NCI-H2081 (cell line): ENCODE results near the gene ABCC10.
A peak's percentile ranks its signal among the peaks of the same experiment; 100 is the strongest.

Source experiments
- DNase-seq, 2 experiments: peaks; one replicate each; lab custom pipeline; 2025; lab: John Stamatoyannopoulos, UW

The ABCC10 gene

DNA sequence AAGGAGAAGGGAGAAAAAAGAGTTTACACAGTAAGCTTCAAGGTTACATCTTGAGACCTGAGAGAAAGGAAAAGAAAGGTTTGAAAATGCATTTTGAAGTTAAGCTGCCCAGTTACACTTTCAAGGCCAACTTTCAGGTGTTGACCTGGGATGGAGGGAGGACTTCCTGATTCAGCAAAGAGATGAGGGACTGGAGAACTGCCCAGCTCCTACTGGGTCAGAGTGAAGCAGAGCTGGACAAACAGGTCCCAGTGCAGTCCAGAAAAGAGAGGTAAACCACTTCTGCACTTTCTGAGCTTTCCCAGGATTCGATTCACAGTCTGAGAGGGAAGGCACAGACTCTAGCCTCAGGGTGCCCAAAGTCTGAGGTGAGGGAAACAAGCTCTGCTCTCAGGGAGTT lies 44.1 kb downstream of the ABCC10 start:
- no peak for DNase-seq

DNA sequence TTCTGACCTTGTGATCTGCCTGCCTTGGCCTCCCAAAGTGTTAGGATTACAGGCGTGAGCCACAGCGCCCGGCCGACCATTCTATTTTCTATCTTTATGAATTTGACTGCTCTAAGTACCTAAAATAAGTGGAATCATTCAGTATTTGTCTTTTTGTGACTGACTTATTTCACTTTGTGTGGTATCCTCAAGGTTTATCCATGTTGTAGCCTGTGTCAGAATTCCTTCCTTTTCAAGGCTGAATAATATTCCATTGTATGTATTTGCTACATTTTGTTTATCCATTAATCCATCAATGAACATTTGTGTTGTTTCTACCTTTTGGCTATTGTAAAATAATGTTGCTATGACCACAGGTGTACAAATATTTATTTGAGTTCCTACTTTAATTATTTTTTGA lies 45.2 kb downstream of the ABCC10 start:
- no peak for DNase-seq

DNA sequence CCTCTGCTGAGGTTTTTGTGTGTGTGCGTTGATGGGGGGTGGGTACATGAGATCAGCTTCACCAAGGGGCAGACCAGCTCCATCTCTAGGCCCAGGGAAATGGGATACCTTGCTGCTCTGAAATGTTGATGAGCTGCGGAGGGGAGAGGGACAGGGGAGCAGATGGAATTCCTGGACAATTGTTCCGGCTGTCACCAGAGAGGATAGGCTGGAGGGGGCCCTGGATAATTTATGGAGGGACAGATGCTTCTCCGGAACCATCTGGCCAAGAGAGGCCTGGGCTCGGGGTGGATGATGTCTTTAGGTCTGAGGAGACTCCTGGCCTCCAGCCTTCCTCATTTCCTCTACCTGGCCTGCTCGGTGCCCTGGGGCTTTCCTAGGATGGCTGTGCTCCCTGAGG lies 48.2 kb downstream of the ABCC10 start:
- no peak for DNase-seq

DNA sequence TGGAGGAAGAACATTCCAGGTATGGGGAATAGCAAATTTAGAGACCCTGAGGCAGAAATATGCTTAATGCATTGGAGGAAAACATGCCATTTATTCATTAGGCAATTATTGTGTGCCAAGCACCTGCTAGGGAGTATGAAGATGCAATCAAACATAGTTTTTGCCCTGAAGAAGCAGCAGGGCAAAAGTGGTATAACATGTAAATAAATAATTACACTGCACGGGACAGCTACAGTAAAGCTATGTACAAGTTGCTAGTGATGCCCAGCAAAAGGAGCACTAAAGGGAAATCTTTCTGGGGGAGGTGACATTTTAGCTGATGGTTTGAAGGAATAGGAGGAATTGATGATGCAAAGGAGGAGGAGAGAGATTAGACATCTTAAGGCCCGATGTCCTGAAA lies 49.4 kb downstream of the ABCC10 start:
- DNase-seq = no peak

DNA sequence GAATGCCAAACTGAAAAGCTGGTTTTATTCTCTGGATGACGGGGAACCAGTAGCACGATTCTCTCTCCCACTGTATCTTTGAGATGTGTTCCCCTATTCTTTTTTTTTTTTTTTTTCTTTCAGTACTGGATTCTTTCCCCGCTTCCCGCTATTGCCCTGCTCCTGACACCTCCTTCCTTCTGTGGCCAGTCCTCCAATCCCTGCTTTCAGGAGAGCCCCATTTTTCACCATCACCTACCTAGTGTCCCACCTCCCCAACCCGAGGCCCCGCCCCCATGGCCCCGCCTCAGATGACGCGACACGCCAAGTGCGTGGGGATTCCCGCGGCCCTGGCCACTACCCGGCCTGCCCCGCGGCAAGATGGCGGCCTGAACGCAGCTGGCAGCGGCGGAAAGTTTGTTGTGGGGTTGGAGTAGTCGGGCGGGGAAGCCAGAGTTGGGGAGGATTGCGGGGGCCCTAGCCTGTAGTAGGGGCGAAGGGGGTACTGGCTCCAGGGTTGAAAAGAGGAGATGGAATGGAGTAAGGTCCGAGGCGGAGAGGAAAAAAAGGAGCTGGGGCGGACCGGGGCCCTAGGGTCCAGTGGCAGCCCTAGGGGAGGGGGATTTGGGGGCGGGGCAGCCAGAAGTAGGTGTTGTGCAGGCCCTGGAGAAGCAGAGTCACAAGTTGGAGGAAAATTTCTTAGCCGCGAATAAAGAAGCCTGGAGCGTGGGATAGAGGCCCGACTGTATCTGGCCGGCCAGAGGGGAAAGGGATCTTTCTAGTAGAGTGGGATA lies 50.1 kb downstream of the ABCC10 start, which contains the start of gene TJAP1:
TSS of gene TJAP1 (plus strand) at position 336 of the 773 bp plus-strand sequence. CDS start 21,432 bp downstream, outside the sequence.
- DNase-seq = peak; percentile 93

DNA sequence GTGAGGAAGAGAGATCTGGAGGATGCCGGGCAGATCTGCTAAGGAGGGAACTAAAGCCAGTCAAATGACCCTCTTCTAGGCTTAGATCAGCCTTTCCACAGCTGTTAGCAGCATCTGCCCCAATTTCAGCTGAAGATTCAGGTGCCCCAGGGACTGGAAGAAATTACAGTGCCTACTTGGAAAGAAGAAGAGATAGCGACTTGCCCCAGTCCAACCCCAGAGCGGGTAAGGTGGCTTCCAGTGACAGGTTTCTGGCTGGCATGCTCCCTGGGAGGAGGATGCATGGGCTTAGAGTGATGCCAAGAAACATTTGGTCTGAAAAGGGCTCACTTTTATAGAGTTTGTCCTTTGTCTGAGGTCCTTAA lies 50.6 kb downstream of the ABCC10 start:
- DNase-seq = no peak

DNA sequence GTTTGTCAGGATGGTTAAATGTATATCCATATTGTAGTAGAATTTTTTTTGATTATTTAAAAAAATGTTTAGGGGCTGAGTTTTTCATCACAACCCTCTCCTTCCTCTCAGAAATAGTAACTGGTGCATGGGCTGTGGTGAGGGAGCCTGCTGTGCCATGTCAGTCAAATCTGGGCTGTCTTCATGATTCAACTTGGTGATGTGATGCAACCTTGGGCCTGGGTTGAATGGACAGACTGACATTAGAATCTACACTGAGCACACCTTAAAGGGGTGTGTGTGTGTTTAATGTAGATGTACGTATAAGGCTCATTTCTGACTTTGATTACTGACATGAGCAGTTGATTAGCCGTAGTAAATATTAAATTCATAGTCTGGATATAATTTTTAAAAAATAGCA lies 53.7 kb downstream of the ABCC10 start:
- DNase-seq = no peak

DNA sequence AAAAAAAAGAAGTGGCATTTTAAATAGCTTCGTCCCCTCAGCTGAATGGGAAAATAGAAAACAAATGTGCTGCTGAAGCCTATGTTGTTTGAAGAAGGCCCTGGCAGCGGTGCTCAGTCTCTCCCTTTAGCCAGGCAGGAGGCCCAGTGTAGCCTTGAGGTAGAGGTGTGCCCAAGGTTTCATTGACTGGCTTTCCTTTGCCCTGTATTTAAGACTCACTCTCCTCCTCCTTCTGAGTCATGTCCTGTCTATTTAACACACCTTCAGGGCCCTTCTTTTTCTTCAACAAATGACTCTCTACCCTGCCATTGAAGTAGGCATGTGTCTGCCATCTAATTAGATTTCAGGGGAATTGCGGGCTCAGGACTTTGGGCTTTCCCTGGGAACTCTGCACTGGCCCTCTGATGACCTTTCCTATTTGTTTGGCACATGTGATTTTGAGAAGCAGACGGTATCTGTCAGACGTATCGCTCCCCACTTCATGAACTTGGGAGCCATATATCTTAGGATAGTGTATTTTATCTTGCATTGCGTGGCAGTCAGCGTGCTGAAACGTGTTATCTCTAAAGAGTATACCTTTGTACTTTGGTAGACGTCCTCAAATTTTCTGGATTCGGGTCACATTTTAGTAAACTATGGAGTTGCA lies 54.4 kb downstream of the ABCC10 start:
- DNase-seq = no peak

DNA sequence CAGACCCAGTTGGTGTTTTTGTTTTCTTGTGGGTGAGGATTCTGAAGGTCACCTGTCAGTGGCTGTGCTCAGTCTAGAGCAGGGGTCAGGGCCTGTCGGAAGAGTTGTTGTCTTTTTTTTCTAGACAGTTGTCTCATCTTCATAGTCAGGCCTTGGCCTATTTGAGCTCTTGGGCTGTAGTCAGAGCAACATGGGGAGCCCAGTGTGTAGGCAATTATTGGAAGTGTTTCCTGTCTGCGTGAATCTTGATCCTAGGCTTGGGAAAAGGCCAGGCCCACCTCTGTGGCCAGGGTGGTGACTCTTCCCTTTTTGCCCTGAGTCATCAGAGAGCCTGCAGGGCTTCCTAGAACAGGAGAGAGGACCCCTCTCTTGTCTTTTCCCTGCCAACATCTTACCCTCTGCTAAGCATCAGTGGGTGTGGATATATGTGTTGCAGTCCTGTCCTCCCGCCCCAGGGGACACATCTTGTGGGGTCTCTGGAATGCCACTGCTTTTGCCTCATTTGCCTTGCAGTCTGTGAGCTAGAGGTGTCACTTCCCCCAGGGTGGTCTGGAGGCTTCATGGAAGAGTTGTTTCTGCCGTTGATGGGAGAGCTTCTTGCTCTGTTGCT lies 61.4 kb downstream of the ABCC10 start:
- DNase-seq = no peak

DNA sequence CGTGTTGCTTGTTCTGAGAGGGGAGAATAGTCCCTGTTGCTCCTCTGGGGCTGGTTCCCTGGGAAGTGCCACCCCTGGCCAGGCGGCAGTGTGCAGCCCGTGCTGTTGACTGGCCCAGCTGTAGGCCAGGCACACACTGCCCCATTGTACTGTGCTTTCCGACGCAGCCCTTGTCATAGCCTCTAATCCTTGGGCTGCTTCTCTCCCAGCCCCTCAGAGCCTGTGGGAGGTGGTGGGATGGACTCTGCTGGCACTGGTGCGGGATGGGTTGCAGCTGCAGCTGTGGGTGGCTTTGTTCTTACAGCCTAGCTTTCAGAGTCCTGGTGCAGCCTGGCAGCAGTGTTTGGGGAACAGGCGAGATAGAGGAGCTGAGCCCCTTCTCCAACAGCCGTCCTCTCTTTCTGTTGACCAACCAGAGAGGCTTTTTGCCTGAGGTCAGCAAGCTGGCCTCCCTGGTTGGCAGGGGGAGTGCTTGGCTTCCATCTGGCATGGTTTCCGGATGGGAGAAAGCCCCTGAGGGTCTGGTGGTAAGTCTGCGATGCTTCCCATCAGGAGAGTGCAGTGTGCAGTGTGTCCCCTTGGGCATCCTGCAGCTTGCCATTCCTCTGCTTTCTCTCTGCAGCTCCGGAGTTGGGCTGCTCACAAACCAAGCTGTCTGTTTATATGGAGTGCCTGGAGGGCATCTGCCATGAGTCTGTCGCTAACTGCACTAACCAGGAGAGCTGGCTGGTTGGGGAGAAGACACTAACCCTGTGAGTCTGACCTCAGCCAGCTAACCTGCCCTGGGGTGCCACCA lies 62.1 kb downstream of the ABCC10 start:
- no peak for DNase-seq

DNA sequence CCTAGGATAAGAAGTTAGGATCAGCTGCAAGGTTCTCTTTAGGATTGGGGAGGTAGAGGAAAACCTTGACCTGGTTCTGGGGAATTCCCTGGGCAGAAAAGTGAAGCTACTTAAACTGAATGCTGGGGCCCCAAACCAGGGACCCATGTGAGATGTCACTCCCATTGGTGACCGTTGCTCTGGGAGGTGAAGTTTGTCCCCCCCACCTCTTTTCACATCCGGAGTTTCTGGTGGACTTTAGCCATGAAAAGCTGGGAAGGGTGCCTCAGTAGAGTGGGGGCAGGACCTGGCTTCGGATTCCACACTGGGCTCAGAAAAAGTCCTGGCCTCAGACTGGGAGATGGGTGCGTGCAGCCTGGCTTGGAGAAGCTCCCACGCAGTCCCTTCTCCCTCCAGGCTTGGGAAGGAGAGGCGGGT lies 63.2 kb downstream of the ABCC10 start:
- no peak for DNase-seq

DNA sequence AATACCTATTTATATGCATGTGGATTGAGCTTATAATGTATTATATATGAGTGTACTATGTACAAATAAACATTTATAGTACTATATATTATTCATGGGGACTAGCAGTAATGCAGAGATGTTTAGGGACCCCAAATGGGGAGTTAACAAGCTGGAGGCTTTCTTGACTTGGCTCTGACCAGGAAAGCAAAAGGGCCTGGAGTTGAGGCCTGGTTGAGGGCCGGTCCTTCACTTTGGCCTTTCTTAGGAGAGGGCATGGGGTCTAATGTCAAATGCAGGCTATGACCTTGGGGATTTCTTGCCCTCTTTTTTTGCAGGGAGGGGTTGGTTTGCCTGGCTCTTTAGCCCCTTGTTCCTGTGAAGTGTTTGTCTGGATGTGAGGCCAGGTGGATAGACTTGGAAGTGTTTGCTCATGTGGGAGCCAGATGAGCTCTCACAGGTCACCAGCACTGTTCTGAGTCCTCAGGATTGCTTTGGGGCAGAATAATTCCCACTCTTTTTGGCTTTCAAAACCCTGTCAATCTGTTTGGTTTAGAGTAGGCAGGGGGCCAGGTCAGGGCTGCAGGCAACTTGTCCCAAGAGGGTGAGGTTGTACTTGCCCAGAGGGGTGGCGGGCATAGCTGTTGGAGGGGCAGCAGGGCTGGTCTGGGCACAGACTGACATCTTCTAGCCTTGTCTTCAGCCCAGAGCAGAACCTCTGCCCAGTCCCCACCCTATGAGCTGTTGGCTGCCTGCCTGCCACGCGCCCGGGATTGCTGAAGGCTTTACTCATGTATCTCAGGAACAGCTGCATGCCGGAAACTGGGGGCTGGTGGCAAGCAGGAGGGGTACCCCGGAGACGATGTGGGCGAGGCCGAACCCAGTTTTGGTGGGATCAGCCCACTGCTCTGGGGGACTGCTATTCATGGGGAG lies 64.7 kb downstream of the ABCC10 start:
- peak in 1 of 2 experiments; percentile 41 for DNase-seq

DNA sequence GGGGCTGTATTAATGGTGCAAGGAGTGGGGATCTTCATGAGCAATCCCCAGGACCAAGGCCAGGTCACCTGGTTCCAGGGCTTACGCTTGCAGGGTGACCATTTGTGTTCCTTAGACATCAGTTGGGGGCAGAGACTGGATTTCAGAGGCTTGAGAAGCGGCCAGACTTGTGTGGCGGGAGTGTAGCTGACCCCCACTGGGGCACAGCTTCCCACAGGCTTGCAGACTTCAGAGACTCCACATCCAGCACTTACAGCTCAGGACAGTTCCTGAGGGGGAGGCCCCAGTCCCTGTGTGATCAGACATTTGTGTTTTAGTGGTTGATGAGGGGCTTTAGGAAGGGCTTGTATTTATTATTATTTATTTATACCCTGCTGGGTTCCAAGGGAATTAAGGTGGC lies 65.3 kb downstream of the ABCC10 start:
- peak in 1 of 2 experiments; percentile 16 for DNase-seq

DNA sequence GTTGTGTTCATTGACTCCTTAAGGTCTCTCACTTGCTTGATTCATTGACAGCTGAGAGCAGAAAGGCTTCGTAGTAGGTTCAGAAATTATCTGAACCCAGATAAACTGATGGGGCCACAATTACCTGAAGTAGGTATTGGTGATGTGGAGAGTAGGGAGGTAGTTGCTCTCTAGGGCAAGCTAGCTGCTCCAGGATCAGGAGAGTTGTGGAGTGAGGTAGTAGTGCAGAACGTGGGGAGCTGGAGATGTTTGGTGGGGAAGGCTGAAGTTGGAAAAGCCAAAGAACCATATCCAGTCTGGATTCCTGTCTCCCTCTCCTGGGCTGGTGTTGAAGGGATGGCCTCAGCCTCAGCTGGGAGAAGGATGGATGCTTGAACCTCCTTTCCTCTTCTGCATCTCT lies 65.9 kb downstream of the ABCC10 start:
- no peak for DNase-seq

DNA sequence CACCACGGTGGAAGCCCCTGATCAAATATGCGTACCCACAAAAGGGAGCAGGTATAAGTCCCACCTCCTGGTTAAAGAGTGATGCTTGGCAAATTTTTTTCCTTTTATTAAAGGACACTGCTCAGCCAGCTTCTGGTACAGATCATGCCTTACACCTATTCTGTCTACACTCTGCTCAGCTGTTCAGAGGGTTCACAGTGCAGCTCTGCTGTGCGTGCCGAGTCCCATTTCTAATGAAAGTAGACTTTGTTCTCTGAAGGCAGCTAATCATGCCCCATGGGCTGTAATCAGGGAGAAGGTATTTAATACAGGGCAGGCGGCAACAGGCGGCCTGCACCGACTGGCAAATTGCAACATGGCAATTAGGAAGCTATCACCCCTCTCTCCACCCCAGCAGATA lies 66.5 kb downstream of the ABCC10 start:
- no peak for DNase-seq

DNA sequence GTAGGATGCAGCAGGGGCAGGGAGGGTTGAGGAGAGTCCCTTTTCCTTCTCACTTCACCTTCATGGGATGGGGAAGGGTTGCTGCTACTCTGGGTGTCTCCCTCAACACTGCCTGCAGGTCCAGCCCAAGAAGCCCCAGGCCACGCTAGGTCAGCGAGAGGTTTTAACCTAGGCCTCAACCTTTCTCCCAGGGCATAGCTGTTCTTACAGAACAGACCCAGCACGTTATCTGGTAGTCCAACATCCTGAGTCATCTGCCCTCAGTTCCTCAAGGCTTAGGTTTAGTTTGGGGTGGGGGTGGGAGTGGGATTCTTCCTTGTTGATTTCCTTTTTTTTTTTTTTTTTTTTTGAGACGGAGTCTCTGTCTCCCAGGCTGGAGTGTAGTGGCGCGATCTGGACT lies 67.0 kb downstream of the ABCC10 start:
- no peak for DNase-seq

DNA sequence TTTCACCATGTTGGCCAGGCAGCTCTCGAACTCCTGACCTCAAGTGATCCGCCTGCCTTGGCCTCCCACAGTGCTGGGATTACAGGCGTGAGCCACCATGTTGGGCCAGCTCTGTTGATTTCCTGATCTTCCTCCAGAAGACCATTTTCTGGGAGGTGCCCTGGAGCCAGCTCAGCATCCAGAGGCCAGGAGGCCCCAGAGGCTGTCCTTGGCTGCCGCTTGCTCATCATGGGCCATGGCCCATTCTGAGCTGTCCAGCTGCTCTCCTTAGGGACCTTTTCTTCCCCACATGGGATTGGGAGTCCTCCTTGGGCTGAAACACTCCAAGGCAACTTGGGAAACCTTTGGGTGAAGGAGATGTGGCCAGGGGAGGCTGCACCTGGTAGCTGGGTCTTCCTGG lies 67.4 kb downstream of the ABCC10 start:
- DNase-seq = no peak

DNA sequence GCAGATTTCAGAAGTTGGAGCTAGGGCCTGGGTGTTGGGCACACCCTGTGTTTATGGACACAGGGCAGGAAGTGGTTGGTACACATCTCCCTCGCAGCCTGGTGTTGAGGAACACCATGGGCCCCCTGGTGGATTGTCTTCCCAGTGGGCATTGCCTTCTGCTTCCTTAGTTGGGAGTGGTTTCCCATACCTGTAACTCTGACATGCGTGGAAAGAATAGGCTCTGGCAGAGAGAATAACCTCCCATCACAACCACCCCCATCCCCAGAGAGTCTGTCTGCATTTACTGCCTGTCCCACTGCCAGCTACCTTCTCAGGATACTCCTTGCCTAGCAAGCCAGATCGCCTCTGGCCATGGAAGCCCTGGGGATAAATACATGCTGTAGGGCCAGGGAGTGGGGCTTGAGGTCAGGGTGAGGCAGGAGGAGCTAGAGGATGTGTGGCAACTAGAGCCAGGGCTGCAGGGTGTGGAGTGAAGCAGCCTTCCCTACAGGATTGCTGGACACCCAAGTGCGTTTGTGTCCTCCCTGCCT lies 68.1 kb downstream of the ABCC10 start:
- DNase-seq = no peak

DNA sequence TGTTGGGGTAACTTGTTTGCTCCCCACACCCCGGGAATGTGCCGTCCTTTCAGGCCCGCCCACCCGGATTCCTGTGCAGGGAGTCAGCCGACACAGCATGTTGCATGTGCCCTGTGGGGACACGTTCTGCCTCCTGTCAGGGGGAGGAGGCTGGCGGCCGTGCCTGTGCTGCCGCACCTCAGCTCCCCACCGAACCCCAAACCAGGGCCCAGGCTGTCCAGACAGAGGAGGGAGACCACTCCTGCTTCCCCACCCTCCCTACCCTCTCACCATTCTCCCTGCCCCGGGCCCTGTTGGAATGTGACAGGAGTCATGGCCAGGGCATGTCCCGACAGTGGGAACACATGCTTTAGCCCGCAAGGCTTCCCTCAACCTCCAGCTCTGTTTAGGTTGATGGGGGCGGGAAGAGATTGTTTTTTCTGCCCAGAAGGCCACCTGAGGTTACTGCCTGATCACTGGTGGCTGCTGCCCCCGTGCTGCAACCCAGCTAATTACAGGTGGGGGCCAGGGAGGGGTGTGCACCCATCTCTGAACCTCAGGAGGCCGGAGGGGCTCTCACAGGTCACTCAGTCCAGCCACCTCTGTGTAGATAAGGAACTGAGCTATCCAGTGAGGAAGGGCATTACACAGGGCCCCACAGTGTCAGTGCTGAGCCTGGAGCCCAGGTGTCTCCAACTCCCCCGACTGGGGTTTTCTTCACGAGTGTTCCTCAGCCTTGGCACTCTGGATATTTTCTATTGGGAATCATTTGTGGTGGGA lies 69.2 kb downstream of the ABCC10 start:
- no peak for DNase-seq

DNA sequence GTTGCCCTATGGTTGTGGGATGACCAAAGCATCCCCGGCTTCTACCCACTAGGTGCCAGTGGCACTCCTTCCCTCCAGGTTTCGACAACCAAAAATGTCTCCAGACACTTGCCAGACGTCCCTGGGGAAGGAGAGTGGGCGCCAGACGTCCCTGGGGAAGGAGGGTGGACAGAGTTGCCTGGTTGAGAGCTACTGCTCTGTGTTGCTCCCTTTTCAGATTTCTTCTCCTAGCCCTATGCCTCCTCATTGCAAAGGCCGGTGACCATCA lies 69.7 kb downstream of the ABCC10 start:
- no peak for DNase-seq

DNA sequence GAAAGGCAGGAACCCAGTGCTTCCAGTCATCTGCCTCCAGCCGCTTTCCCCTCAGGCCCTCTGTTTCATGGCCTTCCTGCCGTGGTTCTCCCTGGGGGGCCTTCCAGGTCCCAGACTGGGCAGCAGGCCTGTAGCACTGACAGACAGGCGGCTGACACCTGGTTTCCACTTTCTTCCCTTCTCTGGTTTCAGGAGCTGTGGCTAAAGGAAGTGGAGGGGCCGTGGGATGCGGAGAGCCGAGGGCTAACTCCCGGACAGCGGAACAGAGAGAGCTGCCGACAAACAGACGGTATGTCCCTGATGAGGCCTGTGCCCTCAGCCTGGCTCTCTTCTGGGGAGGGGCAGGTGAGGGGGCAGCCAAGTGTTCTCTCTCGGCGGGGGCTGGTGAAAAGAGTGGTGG lies 70.3 kb downstream of the ABCC10 start:
- DNase-seq = no peak
